GM18505 (cell line): ENCODE data around the gene RYR2.

Experiments used
- ATAC-seq: cut with Tn5 transposase; IDR thresholded peaks from one replicate; pipeline ENCODE4 v1.9.1; 2021; ENCODE audit not compliant: unreplicated experiment
- POLR2A ChIP-seq: IDR thresholded peaks from 4 replicates; pipeline ENCODE4 v1.6.1; 2011; ENCODE audit warnings: borderline replicate concordance; ENCODE audit not compliant: insufficient read depth, insufficient read length; ENCODE audit errors: extremely low read depth

Gene RYR2

DNA sequence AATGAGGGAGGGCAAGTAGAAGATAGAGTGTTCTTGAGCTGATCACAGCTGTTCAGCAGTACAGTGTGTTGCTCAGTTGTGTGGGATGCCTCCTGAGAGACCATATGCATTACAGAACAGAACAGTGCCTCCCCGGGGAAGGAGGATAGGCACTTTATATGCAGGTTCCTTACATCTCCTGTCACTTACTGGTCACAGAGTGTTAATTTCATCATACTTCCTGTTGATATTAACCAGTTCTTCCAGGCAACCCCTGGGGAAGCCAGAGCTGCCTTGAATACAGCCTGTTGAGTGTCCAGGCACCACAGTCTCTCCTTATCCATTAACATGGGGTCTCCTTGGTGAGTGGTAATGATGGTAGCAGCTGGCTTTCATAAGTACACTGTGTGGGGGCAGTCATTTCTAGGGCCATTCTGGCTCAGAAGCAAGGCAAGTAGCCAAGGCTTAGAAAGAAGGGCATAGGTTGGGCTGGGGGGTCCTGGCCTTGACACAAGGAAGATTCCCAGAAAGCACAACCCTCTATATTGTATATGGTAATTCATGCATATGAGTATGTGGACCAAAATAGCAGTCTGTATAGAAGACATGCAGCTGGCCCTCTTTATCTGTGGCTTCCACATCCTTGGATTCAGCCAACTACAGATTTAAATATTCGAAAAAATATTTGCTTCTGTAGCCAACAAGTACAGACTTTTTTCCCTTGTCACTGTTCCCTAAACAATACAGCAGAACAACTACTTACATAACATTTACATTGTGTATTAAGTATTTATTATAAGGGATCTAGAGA is 706.4 kb downstream of the RYR2 start:
- no peak for ATAC-seq
- no peak for TF ChIP-seq POLR2A

DNA sequence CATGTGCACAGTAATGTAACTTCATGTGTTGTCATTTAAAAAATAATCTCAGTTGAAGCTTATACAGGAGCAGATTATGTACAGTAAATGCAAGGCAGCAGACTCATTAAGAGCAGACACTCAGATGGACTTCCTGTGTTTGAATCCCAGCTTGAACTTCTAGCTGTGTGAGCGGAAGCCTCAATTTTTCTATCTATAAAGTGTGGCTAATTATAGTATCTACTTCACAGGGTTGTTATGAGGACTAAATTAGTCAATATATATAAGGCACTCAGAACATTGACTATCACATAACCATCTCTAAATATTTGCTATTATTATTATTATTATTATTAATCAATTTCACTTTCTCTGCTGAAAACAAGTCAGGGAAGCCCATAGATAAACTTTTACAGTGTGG is 707.1 kb downstream of the RYR2 start:
- no peak for ATAC-seq
- no peak for TF ChIP-seq POLR2A

DNA sequence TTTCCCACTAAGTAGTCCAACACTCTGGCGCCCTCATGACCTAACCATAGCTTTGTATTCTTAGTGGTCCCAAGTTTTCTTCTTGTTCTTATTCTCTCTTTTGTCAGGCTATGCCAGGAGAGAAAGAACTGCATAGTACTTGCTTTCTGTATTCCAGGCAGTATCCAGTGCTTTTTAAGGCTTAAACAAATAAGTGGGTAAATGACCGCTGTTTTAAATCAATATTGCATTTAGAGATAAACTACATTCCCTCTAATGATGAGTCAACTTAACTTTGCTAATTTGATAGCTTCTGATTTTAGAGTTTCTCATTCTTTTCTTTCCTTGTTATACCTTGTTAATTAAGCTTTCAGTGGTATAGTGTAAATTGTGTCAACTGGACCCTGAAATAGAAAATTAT is 709.1 kb downstream of the RYR2 start:
- no peak for TF ChIP-seq POLR2A
- no peak for ATAC-seq

DNA sequence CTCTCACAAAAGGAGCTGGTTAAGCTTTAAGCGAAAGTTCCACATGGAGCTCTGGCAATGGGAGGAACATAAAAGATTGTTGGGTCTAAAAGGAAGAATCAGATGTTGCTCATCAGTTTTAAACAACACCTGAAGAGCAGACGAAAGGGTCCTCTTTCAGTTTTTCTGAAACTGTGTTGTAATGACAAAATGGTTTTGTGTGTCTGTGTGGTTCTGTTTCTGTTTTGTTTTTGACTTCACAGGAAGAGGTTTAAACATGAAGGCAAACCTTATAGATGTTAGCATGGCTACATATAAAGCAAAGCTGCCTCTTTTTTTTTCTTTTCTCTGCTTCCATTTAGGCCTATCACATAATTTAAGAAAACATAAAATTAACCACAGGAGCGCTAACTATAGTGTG is 712.6 kb downstream of the RYR2 start:
- ATAC-seq, result no peak
- no peak for TF ChIP-seq POLR2A

- ATAC-seq, result no peak
- TF ChIP-seq POLR2A, result no peak
Measured at GRCh38 chr1:237756304-237756967, 714.5 kb downstream of the RYR2 start.

DNA sequence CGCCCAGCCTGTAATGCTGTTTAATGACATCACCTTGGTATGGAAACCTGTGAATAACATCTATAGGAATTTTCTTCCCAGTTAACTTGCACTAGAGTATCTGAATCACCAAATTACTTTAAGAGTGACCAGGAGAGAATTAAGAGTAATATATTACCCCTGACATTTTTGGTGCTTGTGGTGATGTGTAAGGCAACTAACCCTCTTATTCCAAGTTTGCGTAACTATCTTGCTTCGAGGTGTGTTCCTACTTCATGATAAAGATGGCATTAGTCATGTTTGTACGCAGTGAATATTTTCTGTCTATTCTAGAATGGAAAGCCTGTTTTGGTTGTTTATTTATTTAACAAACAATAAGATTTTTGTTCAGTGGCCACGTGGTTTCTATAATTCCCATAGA is 717.4 kb downstream of the RYR2 start:
- TF ChIP-seq POLR2A, result no peak
- no peak for ATAC-seq

GRCh38 chr1:237760951-237761350 is 719.0 kb downstream of the RYR2 start:
- TF ChIP-seq POLR2A, result no peak
- ATAC-seq, result no peak

DNA sequence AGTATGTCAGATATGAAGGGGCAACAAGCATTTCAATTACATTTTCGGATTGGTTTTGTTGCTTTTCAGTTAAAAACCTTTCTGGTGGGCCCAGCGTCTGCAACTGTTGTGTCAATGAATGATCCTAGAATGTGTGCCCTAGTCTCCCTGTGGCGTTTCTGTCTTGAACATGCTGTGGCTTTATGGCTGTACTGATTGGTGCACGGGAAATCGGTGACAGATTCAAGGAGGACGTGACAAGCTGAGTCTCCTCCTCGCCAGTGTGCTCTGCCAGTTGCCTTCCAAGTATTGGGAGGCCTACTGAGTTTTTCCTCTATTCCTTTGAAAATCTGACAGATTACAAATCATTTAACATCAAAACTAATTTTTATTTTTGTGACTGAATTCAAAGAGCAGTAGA is 721.2 kb downstream of the RYR2 start:
- TF ChIP-seq POLR2A, result no peak
- no peak for ATAC-seq

DNA sequence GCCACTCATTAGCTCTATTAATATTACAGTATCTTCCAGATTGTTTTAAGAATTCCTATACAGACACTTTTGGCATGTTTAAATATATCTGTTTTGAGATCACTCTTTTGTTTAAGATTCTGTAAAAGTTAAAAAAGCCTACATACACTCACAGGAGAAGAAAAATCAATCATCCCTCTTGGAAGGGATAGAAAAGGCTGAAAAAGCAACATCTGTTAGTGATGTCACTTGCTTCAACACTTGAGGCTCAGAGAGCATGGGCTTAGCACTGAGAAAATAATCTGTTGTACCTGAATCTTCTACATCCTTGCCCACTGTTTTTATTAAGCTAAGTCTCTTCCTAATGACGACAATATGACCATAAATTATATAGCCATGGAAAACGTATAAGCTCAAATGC is 721.8 kb downstream of the RYR2 start:
- no peak for TF ChIP-seq POLR2A
- no peak for ATAC-seq

DNA sequence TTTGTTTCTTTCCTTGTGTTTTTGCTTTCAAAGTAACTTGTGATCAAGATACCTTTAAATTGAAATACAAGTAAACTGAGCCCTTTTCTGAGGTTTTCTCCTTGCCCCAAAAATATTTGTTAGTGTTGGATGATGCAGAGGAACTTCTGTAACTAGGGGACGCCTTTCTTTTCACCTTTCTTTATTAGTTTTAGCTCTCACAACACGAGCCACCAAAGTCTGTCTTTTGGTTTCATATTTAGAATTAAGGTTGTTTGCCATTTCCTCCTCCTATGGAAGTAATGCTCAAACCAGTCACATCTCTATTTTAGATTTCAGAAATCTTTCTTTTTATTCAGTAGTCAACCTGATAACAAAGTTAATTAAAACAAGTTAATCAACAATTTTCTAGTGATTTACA is 727.9 kb downstream of the RYR2 start:
- ATAC-seq, result no peak
- no peak for TF ChIP-seq POLR2A

GRCh38 chr1:237772009-237772408 is 730.0 kb downstream of the RYR2 start:
- no peak for TF ChIP-seq POLR2A
- no peak for ATAC-seq

GRCh38 chr1:237774246-237774645 is 732.3 kb downstream of the RYR2 start:
- TF ChIP-seq POLR2A, result no peak
- no peak for ATAC-seq

GRCh38 chr1:237779356-237779755 is 737.4 kb downstream of the RYR2 start:
- TF ChIP-seq POLR2A, result no peak
- ATAC-seq, result no peak

GRCh38 chr1:237786066-237786719 is 744.2 kb downstream of the RYR2 start:
- no peak for ATAC-seq
- no peak for TF ChIP-seq POLR2A
